Panc1 (cell line): ENCODE measurements around the gene DBET. TPM values are rescaled to one million over a fixed set of nuclear protein-coding genes. Genes with fewer than 3 reads are reported as not detected.

Experiments
- ATAC-seq: fragments of 200-7000 bp; cut with Tn5 transposase; 2 replicates; pipeline ENCODE4 v1.9.1; 2020; ENCODE audit warnings: mild to moderate bottlenecking, moderate library complexity
- BruUV-seq: library from RNA; stranded (reverse); fragments of 400-500 nt; replicated peaks from 2 replicates; lab custom pipeline; 2021; lab: Mats Ljungman, UMichigan
- CTCF ChIA-PET: fragments of 300-600 bp; sonication (Branson Sonifier 250); formaldehyde crosslinking; loops from one replicate; lab custom pipeline; 2022; ENCODE audit warnings: antibody characterized with exemption; lab: Charles Lee
- POLR2A ChIA-PET: fragments of 300-600 bp; sonication (Branson Sonifier 250); formaldehyde crosslinking; loops from one replicate; lab custom pipeline; 2022; ENCODE audit warnings: antibody characterized with exemption; lab: Charles Lee
- DNase-seq: peaks from one replicate; pipeline ENCODE4 v3.0.0-alpha.2; 2010; ENCODE audit warnings: low read depth, low spot score
- H3K27ac ChIP-seq: 2 replicates; pipeline ENCODE4 v1.5.1; 2011; ENCODE audit warnings: mild to moderate bottlenecking, low read length, inconsistent platforms
- H3K27me3 ChIP-seq: fragments of 200-500 bp; sonication (Bioruptor generic); 2 replicates; pipeline ENCODE4 v1.6.0; 2014; ENCODE audit warnings: low read length, inconsistent platforms; ENCODE audit not compliant: control insufficient read depth, insufficient read depth
- H3K36me3 ChIP-seq: fragments of 200-500 bp; sonication (Bioruptor generic); 2 replicates; pipeline ENCODE4 v1.5.1; 2014; ENCODE audit warnings: inconsistent platforms, mild to moderate bottlenecking, low read length, moderate library complexity; ENCODE audit not compliant: control insufficient read depth, insufficient read depth
- H3K4me1 ChIP-seq: 2 replicates; pipeline ENCODE4 v1.5.1; 2011; ENCODE audit warnings: inconsistent platforms, mild to moderate bottlenecking, low read length, moderate library complexity; ENCODE audit not compliant: control insufficient read depth, insufficient read depth
- H3K4me3 ChIP-seq, 2 experiments: 2 replicates each; pipeline ENCODE4 v1.5.1; 2011 to 2012; ENCODE audit warnings: low read depth in 2 of 2, low read length in 2 of 2, mild to moderate bottlenecking in 2 of 2, inconsistent platforms in 1 of 2, moderate library complexity in 1 of 2
- H3K9me3 ChIP-seq: fragments of 200-500 bp; sonication (Bioruptor generic); 2 replicates; pipeline ENCODE4 v1.5.1; 2014; ENCODE audit warnings: low read depth, mild to moderate bottlenecking, inconsistent platforms, low read length, moderate library complexity; ENCODE audit not compliant: control insufficient read depth, insufficient read depth
- CTCF ChIP-seq: fragments of 450-650 bp; IDR thresholded peaks from 2 replicates; pipeline ENCODE4 v1.5.1; 2017; ENCODE audit warnings: mild to moderate bottlenecking
- POLR2AphosphoS5 ChIP-seq: IDR thresholded peaks from 2 replicates; pipeline ENCODE4 v1.6.1; 2012; ENCODE audit warnings: mild to moderate bottlenecking, low read depth, low read length, moderate library complexity
- SIN3A ChIP-seq: IDR thresholded peaks from 2 replicates; pipeline ENCODE4 v1.6.1; 2012; ENCODE audit warnings: low read depth, mild to moderate bottlenecking, low read length, moderate library complexity, borderline replicate concordance; ENCODE audit not compliant: insufficient read depth
- TCF7L2 ChIP-seq: IDR thresholded peaks from 2 replicates; pipeline ENCODE4 v1.6.1; 2011; ENCODE audit warnings: mild to moderate bottlenecking, low read depth, low read length, inconsistent platforms
- in situ Hi-C: cut with HindIII; loops from 2 replicates; pipeline ENCODE4 v1.10.0; 2016; ENCODE audit warnings: low sequenced_read_pairs, low pct_unique_long_range_greater_than_20kb
- intact Hi-C: fragments of 100-400 bp; cut with micrococcal nuclease; formaldehyde crosslinking; loops from one replicate; pipeline ENCODE4 v1.10.0; 2022; ENCODE audit not compliant: unreplicated experiment
- total RNA-seq: library from RNA; stranded (reverse); gene quantifications from one replicate; pipeline ENCODE4 v1.2.1, GENCODE V29; 2021; ENCODE audit not compliant: unreplicated experiment
- TF ChIP-seq, protein P1 (sequence below), 2 experiments: IDR thresholded peaks; 2 replicates each; pipeline ENCODE4 v1.6.1; 2011 to 2012; ENCODE audit warnings: low read depth in 2 of 2, control low read depth in 1 of 2, low read length in 1 of 2, mild to moderate bottlenecking in 1 of 2, moderate library complexity in 1 of 2; ENCODE audit not compliant: insufficient read depth in 1 of 2

The DBET gene
- total RNA-seq, 1 experiment from 2014 or later, result not detected

DNA sequence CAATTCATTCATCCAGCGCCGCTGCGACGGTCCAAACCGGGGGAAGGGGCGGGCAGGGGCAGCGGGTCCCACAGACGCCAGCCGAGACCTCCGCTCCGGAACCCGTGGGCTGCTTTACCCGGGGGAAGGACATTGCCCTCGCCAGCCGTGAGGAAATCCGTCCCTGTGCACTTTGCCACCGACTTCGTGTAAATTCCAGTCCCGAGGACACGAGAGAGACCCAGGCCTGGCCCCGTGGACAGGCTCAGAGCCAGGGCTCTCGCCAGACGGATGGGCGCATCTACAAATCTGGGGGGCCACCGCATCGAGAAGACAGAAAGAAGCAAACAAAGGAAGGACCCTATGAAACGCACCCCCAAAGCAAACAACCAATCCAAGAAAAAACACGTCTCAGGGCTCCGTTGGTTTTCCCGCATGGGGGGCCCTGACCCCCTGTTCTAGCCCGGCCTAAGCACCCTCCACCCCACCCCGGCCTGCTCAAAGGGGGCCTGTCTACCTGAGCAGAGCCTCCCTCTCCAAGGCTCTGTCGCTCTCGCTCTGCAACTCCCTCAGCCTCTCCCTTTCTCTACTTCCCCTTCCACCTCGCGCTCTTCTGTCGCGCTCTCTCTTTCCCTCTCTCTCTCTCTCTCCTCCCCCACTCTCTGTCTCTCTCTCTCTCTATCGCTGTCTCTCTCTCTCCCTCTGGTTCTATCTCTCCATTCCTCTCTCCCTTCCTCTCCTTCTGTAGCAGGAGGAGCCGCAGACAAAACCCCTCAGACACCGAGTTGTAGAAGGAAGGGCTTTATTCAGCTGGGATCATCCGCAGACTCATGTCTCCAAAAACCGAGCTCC lies 48.5 kb upstream of the DBET start:
- ATAC-seq, result no peak
- no TSS peak for BruUV-seq
- TF ChIP-seq, protein P1, sequence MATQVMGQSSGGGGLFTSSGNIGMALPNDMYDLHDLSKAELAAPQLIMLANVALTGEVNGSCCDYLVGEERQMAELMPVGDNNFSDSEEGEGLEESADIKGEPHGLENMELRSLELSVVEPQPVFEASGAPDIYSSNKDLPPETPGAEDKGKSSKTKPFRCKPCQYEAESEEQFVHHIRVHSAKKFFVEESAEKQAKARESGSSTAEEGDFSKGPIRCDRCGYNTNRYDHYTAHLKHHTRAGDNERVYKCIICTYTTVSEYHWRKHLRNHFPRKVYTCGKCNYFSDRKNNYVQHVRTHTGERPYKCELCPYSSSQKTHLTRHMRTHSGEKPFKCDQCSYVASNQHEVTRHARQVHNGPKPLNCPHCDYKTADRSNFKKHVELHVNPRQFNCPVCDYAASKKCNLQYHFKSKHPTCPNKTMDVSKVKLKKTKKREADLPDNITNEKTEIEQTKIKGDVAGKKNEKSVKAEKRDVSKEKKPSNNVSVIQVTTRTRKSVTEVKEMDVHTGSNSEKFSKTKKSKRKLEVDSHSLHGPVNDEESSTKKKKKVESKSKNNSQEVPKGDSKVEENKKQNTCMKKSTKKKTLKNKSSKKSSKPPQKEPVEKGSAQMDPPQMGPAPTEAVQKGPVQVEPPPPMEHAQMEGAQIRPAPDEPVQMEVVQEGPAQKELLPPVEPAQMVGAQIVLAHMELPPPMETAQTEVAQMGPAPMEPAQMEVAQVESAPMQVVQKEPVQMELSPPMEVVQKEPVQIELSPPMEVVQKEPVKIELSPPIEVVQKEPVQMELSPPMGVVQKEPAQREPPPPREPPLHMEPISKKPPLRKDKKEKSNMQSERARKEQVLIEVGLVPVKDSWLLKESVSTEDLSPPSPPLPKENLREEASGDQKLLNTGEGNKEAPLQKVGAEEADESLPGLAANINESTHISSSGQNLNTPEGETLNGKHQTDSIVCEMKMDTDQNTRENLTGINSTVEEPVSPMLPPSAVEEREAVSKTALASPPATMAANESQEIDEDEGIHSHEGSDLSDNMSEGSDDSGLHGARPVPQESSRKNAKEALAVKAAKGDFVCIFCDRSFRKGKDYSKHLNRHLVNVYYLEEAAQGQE (IDR thresholded peaks at IDR 0.05; ENCODE audit: insufficient read depth in 1 of 2, low read depth in 2 of 2, low read length in 1 of 2), result no peak
- TF ChIP-seq TCF7L2, result no peak
- no peak for TF ChIP-seq CTCF
- in situ Hi-C loops, result no loop called here
- Histone ChIP-seq H3K27ac (no peak overlapping the region), H3K9me3 (no peaks in the 10 kb centered on the region), H3K27me3 (no peaks in the 10 kb centered on the region; the same call in 1 of the 2 replicates), H3K36me3 (no peaks in the 10 kb centered on the region), H3K4me3 (no peak overlapping the region), H3K4me1 (no peaks in the 10 kb centered on the region)
- ChIA-PET CTCF (no interaction called here), POLR2A (no interaction called here)
- no peak for DNase-seq
- intact Hi-C loops, result no loop called here

DNA sequence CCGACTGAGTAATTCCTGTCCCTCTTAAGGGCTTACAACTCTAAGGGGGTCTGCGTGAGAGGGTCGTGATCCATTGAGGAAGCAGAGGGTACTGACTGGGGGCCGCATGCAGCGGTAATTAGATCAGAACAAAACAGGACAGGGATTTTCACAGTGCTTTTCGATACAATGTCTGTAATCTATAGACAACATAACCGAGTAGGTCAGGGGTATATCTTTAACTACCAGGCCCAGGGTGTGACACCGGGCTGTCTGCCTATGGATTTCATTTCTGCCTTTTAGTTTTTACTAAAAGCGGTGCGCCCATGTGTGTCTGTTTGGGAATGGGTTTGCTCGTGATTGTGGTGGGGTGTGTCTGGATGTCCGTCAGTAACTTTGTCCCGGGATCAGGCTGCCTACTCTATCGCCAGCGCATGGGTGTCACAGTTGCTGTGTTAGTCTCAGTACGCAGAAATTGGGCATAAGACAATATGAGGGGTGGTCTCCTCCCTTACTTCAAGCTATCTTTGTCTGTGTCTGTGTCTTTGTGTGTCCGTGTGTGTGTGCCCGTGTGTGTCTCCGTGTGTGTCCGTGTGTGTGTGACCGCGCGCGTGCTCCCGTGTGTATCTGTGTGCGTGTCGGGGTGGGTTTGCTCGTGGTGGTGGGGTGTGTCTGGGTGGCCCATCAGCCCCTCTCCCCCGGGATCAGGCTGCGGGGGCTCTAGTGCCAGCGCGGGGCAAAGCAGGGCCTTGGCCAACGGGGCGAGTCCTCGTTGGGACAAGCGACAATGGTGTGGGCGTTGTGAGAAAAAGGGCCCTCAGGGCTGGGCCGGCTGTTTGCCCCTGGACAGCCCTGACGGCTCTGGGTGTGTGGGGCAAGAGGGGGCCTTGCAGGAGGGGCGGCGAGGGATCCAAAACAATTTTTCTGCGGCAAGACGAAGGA lies 47.7 kb upstream of the DBET start:
- Histone ChIP-seq H3K9me3 (no peaks in the 10 kb centered on the region), H3K36me3 (no peaks in the 10 kb centered on the region), H3K4me1 (no peaks in the 10 kb centered on the region), H3K27me3 (no peaks in the 10 kb centered on the region; the same call in 1 of the 2 replicates), H3K27ac (no peak overlapping the region), H3K4me3 (no peak overlapping the region)
- CTCF ChIA-PET, result no interaction called here
- POLR2A ChIA-PET, result no interaction called here
- in situ Hi-C loops, result no loop called here
- intact Hi-C loops, result no loop called here
- TF ChIP-seq, protein P1 (IDR thresholded peaks at IDR 0.05; ENCODE audit: insufficient read depth in 1 of 2, low read depth in 2 of 2, low read length in 1 of 2), result no peak
- TF ChIP-seq CTCF (no peak), TCF7L2 (no peak), POLR2AphosphoS5 (no peak), SIN3A (no peak)
- BruUV-seq, result no TSS peak
- ATAC-seq (no peak), DNase-seq (no peak)
